A549 treated with CpdA at 1 μM for 4 hours (cell line): Measurements from ENCODE around the gene MED6. TPM values are rescaled to one million over a fixed set of nuclear protein-coding genes. Genes with fewer than 3 reads are reported as not detected.

ENCODE experiments used
- total RNA-seq: library from RNA; stranded (reverse); fragments of 200-300 nt; extraction: Qiagen RNA extraction; gene quantifications from 5 replicates; pipeline ENCODE4 v1.2.3, GENCODE V29; 2022; ENCODE audit warnings: low read depth

The MED6 gene, protein sequence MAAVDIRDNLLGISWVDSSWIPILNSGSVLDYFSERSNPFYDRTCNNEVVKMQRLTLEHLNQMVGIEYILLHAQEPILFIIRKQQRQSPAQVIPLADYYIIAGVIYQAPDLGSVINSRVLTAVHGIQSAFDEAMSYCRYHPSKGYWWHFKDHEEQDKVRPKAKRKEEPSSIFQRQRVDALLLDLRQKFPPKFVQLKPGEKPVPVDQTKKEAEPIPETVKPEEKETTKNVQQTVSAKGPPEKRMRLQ
- 42.4 to 55.2 TPM (median 46.5 TPM) in 5 replicates for total RNA-seq

DNA sequence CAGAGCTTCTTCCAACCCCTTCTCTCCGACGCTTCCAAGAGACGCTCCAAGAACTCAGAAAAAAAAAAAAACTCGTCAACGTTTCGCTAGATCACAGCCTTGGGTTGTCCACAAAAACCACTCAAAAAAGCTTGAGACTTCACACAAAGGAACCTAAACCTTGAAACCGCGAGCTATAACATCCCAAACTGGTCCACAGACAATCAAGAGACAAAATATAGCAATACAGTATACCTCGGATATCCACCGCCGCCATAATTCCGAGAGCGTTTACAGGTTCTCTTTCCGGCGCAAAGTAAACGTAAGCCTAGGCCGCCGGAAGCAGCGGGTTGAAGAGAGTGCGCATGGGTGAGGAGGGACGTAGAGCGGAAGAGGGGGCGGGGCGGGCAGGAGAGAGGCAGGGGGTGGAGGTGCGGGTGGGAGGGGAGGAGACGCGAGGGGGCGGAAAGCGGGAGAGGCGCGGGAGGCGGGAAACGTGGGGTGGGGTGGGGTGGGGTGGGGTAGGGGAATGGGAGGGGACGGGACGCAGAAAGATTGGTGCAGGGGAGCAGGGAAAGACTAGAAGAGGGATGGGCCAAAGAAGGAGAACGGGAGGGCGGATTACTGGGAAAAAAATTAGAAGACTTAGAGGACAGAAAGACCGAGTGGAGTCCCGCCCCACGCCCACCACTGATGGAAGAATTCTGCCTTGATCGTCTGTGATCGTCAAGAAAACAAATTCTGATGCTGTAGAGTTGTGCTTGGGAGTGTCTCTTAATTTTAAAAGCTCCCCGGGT, at the start of gene MED6:
Gene MED6, minus strand, starts transcription at position 274 of the 776 bp plus-strand sequence. Its CDS starts 18 bp downstream, at position 256.

DNA sequence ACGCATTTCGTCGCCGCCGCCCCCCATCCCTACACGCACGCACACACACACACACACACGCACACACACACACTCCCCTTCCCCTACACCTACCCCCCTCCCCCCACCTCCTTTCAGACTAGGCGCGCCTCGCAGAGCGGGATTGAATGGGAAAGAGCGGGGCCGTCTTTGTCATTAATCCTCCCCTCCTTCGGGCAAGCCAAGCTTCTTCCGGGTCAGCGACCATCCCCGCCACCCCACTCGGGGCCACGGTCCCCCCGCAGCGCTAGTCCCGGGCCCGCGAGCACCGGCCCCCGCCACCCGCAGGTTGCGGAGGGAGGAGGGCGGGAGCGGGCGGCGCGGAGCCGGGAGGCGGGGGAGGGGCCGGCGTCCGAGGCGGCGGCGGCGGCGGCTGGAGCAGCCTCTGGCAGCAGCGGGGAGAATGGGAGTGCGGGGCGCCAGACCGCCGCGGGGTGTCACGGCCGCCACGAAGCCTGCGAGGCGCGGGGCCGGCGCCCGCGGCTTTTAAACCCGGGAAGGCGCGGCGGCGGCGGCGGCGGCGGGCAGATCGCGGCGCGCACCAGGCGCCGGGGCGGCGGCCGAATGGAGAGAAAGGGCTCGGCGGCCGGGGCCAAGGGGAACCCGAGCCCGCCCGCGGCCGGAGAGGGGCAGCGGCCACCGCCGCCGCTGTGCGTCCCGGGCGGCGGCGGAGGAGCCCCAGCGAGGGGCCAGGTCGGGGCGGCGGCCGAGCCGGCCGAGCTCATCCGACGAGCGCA, 41.3 kb upstream of the MED6 start, which contains the start of gene TTC9:
Gene TTC9, plus strand, starts transcription at position 369 of the 755 bp plus-strand sequence. Its CDS starts 214 bp downstream, at position 583.

DNA sequence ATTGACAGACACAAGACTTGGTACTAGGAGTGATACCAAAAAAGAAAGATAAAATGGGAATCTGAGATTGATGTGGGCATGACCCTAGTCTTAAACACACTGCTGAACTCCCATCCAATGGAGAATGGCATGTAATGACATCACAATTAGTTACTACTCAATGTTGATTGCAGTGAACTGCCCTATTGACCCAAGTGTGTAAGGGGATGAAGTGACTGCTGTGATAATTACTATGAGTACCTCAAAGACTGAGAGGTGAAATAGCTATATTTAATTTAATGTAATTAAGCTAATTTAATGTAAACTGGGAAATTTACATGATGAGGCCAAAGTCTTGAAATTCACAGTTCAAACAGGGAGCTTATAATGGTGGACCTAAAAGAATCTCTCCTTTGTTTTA, 65.6 kb downstream of the MED6 start, which contains the start of gene ADAM20:
Gene ADAM20, minus strand, starts transcription at position 101 of the 400 bp plus-strand sequence. CDS start 10,247 bp downstream, outside the sequence.

Other genes with a start within 250 kb of the MED6 start
- 57.5 to 68.9 TPM (median 58.1 TPM) in 5 replicates for gene COX16, start 241.0 kb downstream of the MED6 start, total RNA-seq
- gene SYNJ2BP, start 183.6 kb downstream of the MED6 start, total RNA-seq: 8.8 to 11.8 TPM (median 10.2 TPM) in 5 replicates
- 0.03 TPM in 1 of 5 replicates, not detected in the others for gene ADAM21, start 148.5 kb downstream of the MED6 start, total RNA-seq
- gene ADAM20, start 65.7 kb downstream of the MED6 start, total RNA-seq: 0.01 TPM in 1 of 5 replicates, not detected in the others
- 1.8 to 2.1 TPM (median 2.0 TPM) in 5 replicates for gene TTC9, start 41.3 kb upstream of the MED6 start, total RNA-seq
- gene MAP3K9, start 208.9 kb upstream of the MED6 start, total RNA-seq: 3.9 to 5.1 TPM (median 4.7 TPM) in 5 replicates